OCI-M1 (cell line): ENCODE results near the gene DNM3.
"Not testable (repeated sequence)": the region's sequence is repeated elsewhere in the genome, so short reads cannot be mapped to it uniquely, and the experiment has no call there.

Experiments used
- DNase-seq: peaks from one replicate; lab custom pipeline; 2025; lab: John Stamatoyannopoulos, UW

The DNM3 gene

GRCh38 chr1:172277989-172278388, 436.7 kb downstream of the DNM3 start:
- DNase-seq, result no peak

GRCh38 chr1:172278478-172278877, 437.2 kb downstream of the DNM3 start:
- DNase-seq, result no peak

- no peak for DNase-seq
These were observed 438.8 kb downstream of the DNM3 start for GRCh38 chr1:172279939-172280636.

DNA sequence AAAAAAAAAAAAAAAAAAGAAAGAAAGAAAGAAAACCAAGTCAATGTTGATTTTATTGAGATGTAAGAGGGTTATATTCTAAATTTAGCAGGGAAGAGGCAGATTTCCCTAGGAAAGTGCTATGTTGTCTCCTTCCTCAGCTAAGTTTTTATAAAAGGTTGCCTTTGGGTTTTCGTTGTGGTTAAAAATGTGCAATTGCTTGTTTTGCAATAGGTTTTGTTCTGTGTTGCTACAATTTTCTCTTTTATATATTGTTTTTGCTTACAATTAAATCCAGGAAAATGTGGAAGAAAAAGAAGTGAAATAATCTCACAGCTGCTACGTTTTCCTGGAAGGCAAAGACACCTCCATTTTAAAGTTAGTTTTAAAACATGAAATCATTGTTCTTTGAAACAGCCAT, 442.5 kb downstream of the DNM3 start:
- no peak for DNase-seq

GRCh38 chr1:172286629-172287076, 445.4 kb downstream of the DNM3 start:
- peak; percentile 59 for DNase-seq

GRCh38 chr1:172287208-172287607, 445.9 kb downstream of the DNM3 start:
- no peak for DNase-seq

DNA sequence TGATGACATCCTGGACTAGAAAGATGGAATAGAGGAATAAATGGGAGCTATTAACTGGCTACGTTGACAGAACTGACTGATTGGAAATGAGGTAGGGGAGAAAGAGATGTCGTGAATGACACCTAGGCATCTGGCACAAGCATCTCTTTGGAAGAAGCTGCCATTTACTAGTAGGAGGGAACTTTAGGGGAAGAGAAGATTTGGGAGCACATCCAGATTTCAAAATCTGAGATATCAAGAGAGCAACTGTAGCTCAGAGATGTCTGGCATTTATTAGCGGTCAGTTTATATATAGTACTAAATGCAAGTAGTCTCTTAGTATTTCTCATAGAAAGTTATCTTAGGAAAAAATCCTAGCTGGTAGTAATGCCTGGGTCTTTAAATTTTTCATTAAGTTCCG, 447.3 kb downstream of the DNM3 start:
- no peak for DNase-seq

DNA sequence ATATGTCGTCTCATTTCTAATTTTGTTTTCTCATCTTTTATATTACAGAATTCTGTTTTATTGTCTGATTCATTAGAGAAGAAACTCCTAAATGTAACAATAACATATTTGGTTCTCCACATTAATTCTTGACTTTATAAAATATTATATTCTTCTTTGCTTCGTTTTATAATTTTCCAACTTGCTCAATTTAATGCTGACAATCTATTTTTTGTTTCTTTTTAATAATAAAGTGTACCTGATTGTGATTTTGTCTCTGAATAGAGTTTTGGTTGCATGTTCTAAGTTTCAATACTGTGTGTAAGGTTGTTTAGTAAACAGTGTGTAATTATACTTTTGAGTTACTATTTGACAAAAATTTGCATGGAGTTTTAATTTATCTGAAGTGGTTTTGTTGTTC, 448.1 kb downstream of the DNM3 start:
- no peak for DNase-seq

DNA sequence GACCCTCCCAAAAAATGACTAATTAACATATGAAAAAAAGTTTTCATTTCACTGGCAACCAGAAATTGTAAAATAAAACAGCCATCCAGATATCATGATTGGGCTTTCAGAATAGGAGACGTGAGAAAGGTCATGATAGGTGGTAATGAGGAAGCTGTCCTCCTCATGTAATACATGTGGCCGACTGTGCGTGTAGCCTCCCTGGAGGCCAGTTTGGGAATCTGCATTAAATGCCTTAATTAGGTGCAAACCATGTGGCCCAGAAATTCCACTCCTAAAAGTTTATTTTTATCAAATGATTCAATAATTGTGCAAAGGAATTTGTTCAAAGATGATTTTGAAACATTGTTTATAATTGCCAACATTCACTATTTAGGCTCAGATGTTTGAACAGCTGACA, 451.5 kb downstream of the DNM3 start:
- DNase-seq, result no peak

GRCh38 chr1:172293429-172293828, 452.1 kb downstream of the DNM3 start:
- DNase-seq, result no peak

DNA sequence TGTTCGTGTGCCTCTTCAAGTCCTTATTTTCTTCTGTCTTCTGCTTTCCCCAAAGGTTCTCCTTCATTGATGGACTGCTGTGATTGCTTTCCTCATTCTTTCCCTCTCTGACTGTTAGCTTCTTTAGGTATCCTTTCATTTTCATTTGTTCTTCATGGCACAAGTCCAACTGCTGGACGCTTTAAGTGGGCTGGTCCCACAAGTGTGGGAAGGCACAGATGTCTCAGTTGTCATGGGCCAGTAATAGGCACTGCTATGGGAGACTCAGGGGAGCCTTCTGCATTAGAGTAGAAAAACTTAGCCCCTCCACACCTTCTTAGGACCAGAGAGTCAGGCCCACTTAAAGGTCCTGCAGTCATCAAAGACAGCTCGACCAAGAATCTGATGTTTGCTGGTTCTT, 456.8 kb downstream of the DNM3 start:
- peak; percentile 14 for DNase-seq

- DNase-seq, result no peak
These were observed 457.6 kb downstream of the DNM3 start for GRCh38 chr1:172298911-172299310.

DNA sequence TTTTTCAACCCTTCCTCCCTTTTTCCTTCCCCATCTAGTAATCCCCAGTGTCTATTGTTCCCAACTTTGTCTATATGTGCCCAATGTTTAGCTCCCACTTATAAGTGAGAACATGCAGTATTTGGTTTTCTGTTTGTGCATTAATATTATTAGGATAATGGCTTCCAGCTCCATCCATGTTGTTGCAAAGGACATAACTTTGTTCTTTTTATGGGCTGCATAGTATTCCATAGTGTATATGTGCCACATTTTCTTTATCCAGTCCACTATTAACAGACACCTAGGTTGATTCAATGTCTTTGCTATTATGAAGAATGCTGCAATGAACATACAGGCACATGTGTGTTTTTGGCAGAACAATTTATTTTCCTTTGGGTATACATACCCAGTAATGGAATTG, 458.2 kb downstream of the DNM3 start:
- no peak for DNase-seq

DNA sequence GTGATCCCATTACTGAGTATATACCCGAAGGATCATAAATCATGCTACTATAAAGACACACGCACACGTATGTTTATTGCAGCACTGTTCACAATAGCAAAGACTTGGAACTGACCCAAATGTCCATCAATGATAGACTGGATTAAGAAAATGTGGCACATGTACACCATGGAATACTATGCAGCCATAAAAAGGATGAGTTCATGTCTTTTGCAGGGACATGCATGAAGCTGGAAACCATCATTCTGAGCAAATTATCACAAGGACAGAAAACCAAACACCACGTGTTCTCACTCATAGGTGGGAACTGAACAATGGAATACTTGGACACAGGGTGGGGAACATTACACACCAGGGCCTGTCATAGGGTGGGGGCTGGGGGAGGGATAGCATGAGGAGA, 466.2 kb downstream of the DNM3 start:
- DNase-seq, result not testable (repeated sequence)

- DNase-seq, result no peak
These were observed 466.8 kb downstream of the DNM3 start for GRCh38 chr1:172308142-172308541.

GRCh38 chr1:172308577-172308976, 467.3 kb downstream of the DNM3 start:
- no peak for DNase-seq

DNA sequence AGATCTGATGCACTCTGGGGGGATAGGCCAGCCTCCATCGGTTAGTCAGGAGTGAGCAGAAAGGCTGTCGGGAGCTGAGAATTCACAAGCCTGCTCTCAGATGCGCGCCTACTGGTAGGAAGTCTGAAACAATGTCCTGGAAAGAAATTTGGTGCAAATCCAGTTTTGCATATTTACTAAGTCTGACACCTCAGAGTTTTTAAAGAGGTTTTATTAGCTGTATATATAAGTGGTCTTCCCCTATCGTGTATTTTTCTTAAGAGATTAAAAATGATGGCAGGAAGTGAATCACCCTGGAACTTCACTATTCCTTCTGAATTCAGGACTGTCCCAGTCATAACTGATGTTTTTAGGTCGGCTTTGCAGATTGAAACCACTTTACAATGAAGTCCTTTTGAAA, 479.4 kb downstream of the DNM3 start:
- no peak for DNase-seq

DNA sequence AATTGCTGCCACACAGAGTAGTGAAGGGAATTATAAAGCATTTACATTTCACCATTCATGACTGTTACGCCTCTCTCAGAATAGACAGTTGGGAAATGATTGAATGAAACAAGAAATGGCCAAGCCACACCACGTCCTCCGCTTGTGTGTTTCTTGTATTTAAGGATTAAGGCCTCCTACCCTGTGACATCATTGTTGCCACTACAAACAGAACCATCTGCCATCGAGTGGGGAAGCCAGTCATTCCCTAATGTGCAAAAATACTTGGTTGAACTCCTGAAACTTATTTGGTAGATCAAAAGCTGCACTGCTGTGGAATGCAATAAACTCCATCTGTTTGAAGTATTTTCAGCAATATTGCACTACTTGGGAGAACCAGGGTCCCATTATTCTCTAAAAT, 480.2 kb downstream of the DNM3 start:
- DNase-seq, result no peak

DNA sequence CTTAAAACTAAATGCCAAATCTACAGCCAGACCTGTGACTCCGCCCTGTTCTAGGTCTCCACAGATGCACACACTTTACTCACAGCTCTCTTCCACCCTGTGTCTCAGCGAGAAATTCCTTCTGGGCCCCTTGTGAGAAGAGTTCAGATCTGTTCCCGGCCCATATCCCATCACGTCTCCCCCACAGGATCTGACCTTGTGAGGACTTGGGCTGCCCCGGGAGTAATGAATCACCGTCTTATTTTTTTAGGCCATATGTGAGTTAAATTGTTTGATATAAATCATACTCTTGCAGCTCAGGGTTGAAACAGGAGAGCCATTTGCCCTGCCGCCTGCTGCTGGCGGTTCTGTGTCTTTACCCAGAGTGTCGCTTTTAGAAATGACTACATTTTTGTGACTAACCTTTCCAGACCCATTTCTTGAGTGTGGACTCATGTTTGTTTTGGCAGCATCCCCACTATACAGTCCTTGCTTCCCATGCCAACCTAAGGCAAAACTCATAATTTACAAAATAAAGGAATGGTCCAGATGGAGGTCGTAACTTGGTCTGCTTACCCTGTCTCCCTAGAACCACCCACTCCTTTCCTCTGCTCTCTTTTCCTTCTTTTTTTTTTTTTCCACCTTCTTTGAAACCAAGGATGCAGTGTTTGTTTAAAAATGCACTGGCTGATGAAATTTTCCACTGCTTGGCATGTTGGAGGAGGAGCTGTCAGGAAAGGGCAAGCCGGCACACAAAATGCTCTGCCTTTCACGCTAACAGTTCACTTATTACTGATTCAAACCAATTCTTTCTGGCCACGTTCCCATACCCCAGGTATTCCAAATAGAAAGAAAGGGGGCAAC, 481.1 kb downstream of the DNM3 start:
- no peak for DNase-seq

DNA sequence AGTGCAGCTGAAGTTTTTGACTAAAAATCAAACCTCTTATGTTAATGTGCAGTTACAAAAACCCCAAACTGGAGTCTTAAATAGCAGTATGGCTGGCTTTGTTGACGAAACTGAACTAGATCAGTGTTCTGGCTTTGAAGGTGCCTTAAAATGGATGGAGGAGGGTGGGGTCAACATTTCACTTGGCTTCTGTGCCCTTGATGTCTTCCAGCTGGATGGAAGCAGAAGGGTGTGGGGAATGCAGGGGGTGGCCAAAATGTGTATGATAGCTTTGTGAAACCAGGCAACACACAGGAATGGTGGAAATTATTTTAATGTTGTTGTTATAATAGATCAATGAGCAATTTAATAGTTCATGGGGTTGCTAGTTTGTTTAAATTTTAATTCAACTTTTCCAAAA, 482.4 kb downstream of the DNM3 start:
- DNase-seq, result no peak

DNA sequence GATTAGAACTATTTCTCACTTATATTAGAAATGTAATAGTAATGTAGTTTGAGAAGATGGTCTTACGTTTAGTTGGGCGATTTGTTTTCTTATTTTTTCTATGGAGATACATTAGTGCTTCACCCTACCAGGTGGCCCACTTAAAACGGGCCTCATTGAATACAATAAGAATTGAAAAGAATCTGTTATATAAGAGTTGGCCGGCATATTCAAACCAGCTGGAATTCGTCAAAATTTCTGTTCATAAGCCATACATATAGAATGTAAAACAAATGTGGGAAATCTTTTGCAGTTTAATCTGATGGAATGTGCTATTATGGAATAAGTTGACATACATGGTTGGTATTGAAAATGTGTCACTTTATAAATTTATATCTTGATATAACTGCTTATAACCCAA, 482.8 kb downstream of the DNM3 start:
- DNase-seq, result no peak

DNA sequence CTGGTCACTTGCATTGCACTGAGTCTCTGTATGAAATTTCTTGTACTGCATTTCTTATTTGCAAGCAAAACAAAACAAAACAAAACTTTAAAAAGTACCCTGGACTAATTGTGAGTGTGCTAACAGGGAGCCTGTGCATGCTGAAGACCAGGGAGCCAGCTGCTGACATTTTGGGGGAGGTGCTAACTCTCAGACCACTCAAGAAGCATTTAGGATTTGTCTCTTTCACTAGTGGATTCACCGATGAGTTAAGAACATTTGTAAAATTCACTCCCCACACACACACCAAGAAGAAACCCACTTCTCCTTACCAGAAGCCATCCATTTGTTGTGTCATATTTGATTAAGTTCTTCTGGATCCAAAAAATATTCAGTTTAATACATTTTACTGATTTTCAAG, 483.5 kb downstream of the DNM3 start:
- no peak for DNase-seq

- no peak for DNase-seq
These were observed 484.2 kb downstream of the DNM3 start for GRCh38 chr1:172325531-172325930.

DNA sequence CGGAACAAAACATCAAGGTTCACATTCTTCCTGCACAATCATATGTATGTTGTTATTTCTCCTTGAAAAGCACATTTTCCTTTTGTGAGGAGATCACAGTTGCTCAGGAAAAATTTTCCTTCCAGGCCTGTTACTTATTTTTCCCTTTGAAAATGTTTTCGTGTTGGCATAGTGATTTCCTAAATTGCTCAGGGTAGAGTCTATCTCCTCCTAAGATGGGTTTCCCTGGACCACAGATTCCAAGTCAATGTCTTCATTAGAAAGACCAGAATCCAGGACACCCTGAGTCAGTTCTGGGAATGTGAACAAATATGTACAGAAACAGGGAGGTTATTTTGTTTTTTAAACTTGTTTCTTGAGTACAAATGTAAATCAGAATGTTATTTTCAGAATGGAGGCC, 484.8 kb downstream of the DNM3 start:
- no peak for DNase-seq
